Kidney (tissue), 14 donors: ENCODE measurements around the gene SAV1. TPM values are rescaled to one million over a fixed set of nuclear protein-coding genes. Genes with fewer than 3 reads are reported as not detected.
A peak's percentile ranks its signal among the peaks of the same experiment; 100 is the strongest.

Experiments
- DNase-seq, 5 donors: peaks; one replicate each; pipeline ENCODE4 v3.0.0-alpha.2; 2013 to 2020
- FAIRE-seq: peaks from 2 replicates; lab custom pipeline; 2012; peaks lifted over from hg19 to GRCh38; lab: Jason Lieb, UNC
- H3K27ac ChIP-seq, 2 donors: one replicate each; pipeline ENCODE4 v1.7.0; 2013; ENCODE audit warnings: low read depth in 2 of 2, low read length in 2 of 2, inconsistent platforms in 1 of 2
- H3K27me3 ChIP-seq: one replicate; pipeline ENCODE4 v1.7.1; 2013; ENCODE audit warnings: low read length, inconsistent platforms; ENCODE audit not compliant: control insufficient read depth, insufficient read depth
- H3K36me3 ChIP-seq, 3 donors: one replicate each; pipeline versions ENCODE4 v1.7.0 to v1.7.1; 2013; ENCODE audit warnings: low read length in 3 of 3, control low read depth in 1 of 3, inconsistent platforms in 1 of 3; ENCODE audit not compliant: insufficient read depth in 3 of 3, control insufficient read depth in 2 of 3
- H3K4me1 ChIP-seq, 3 donors: one replicate each; pipeline versions ENCODE4 v1.7.0 to v1.7.1; 2013; ENCODE audit warnings: low read length in 3 of 3, inconsistent platforms in 1 of 3, low read depth in 1 of 3; ENCODE audit not compliant: control insufficient read depth in 2 of 3, insufficient read depth in 2 of 3
- H3K4me3 ChIP-seq, 3 donors: one replicate each; pipeline versions ENCODE4 v1.7.0 to v1.8.1; 2013; ENCODE audit warnings: low read length in 3 of 3, control low read depth in 1 of 3, inconsistent platforms in 1 of 3
- H3K9ac ChIP-seq, 3 donors: one replicate each; pipeline versions ENCODE4 v1.7.0 to v1.7.1; 2013; ENCODE audit warnings: low read length in 3 of 3, control low read depth in 1 of 3, inconsistent platforms in 1 of 3
- H3K9me3 ChIP-seq, 3 donors: one replicate each; pipeline versions ENCODE4 v1.7.0 to v1.7.1; 2013; ENCODE audit warnings: low read length in 3 of 3, control low read depth in 1 of 3, inconsistent platforms in 1 of 3; ENCODE audit not compliant: control insufficient read depth in 2 of 3, insufficient read depth in 1 of 3
- CTCF ChIP-seq: IDR thresholded peaks from 3 replicates; pipeline ENCODE4 v1.5.1; 2012; ENCODE audit warnings: mild to moderate bottlenecking, moderate library complexity, borderline replicate concordance; ENCODE audit not compliant: insufficient read depth; ENCODE audit errors: extremely low read depth
- intact Hi-C: fragments of 100-400 bp; cut with DNase I; formaldehyde crosslinking; loops from one replicate; pipeline ENCODE4 v1.11.1; 2022
- polyA plus RNA-seq: library from polyadenylated mRNA; stranded (reverse); fragments of 350-450 nt; fragmentation: Illumina TruSeq; extraction: RNeasy Lipid Tissue Mini Kit (QIAGEN cat#74804); gene quantifications from one replicate; pipeline ENCODE4 v1.2.3, GENCODE V29; 2014; ENCODE audit warnings: low read depth, low replicate concordance; ENCODE audit not compliant: insufficient read depth
- total RNA-seq: library from RNA; stranded (reverse); fragmentation: NEBNext Ultra II Directional; extraction: Animal tissue kit (Norgen Biotek cat#: 25700); gene quantifications from one replicate; pipeline ENCODE4 v1.2.1, GENCODE V29; 2021
- donor health status: control.
- donor health status: control.
- donor health status: control.
- donor health status: control.
- donor health status: control.
- donor health status: DM: yes; HTN: yes; CAD: no.
- donor health status: Normal renal cell carcinoma (clear cell type).

The SAV1 gene
- total and polyA plus RNA-seq, 2 donors from 2014 or later = 18.5 to 36.9 TPM

DNA sequence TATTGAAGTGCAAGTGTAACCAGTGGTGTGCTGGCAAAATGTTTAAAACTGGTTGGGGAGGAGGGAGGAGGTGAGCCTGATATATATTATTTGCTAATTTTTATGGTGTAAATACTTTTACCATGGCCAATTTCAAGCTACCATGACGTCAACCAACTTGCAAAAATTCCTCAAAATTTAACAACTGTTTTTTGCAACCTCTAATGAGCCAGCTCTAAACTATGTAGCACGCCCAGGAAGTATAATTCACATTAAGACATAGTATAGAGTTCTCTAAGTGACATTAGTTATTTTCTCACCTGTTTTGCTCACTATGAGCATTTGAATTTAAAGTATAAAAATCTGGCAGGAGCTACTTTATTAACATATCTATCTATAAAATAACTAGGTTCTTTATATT lies 66.7 kb downstream of the SAV1 start:
- H3K36me3 ChIP-seq = no peaks in the 10 kb centered on the region
- FAIRE-seq (no peak), DNase-seq (no peak)
- no peak overlapping the region for H3K9ac ChIP-seq
- no peak for TF ChIP-seq CTCF
- H3K27ac ChIP-seq = no peak overlapping the region
- H3K9me3 ChIP-seq = no peaks in the 10 kb centered on the region
- intact Hi-C loops = no loop called here
- no peak overlapping the region for H3K4me3 ChIP-seq
- H3K27me3 ChIP-seq = no peaks in the 10 kb centered on the region
- no peaks in the 10 kb centered on the region for H3K4me1 ChIP-seq

DNA sequence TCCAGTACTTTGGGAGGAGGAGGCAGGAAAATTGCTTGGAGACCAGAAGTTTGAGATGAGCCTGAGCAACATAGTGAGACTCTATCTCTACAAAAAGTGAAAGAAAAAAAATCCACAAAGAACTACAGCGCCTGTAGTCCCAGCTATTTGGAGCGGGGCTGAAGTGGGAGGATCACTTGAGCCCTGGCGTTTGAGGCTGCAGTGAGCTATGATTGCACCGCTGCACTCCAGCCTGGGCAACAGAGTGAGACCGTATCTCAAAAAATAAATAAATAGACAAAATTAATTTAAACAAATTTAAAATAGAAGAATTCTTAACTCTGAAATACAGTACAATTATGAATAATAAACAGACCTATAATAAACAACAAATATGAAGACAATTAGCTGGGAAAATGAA lies 67.3 kb downstream of the SAV1 start:
- no peak for TF ChIP-seq CTCF
- Histone ChIP-seq H3K27me3 (no peaks in the 10 kb centered on the region), H3K9ac (no peak overlapping the region), H3K36me3 (no peaks in the 10 kb centered on the region), H3K27ac (no peak overlapping the region), H3K9me3 (no peaks in the 10 kb centered on the region), H3K4me1 (no peaks in the 10 kb centered on the region), H3K4me3 (no peak overlapping the region)
- intact Hi-C loops = no loop called here
- FAIRE-seq (peak; percentile 72), DNase-seq (peak in 2 of 5 donors; percentile 29 to 36)

GRCh38 chr14:50599700-50600444 lies 68.2 kb downstream of the SAV1 start:
- DNase-seq = peak in 2 of 5 donors; percentile 36 to 64
- H3K9me3 ChIP-seq = no peaks in the 10 kb centered on the region
- intact Hi-C loops = no loop called here
- H3K9ac ChIP-seq = no peak overlapping the region
- TF ChIP-seq CTCF = peak; percentile 50
- peak; percentile 90 for FAIRE-seq
- no peaks in the 10 kb centered on the region for H3K27me3 ChIP-seq
- H3K4me3 ChIP-seq = no peak overlapping the region
- no peaks in the 10 kb centered on the region for H3K36me3 ChIP-seq
- no peak overlapping the region for H3K27ac ChIP-seq
- no peaks in the 10 kb centered on the region for H3K4me1 ChIP-seq
